Esophagus (tissue), 2 donors: Measurements from ENCODE around the gene TRPM3. TPM values are rescaled to one million over a fixed set of nuclear protein-coding genes. Genes with fewer than 3 reads are reported as not detected.
"Not testable (repeated sequence)": the region's sequence is repeated elsewhere in the genome, so short reads cannot be mapped to it uniquely, and the experiment has no call there.

Experiments
- H3K27ac ChIP-seq, 2 donors: one replicate each; pipeline ENCODE4 v1.5.1; 2013; ENCODE audit warnings: low read depth in 2 of 2, mild to moderate bottlenecking in 2 of 2, inconsistent platforms in 1 of 2, low read length in 1 of 2, moderate library complexity in 1 of 2
- H3K27me3 ChIP-seq, 2 donors: one replicate each; pipeline ENCODE4 v1.6.1; 2013; ENCODE audit warnings: low read length in 2 of 2, control low read depth in 1 of 2, mild to moderate bottlenecking in 1 of 2; ENCODE audit not compliant: insufficient read depth in 2 of 2, control insufficient read depth in 1 of 2
- H3K36me3 ChIP-seq, 2 donors: one replicate each; pipeline ENCODE4 v1.6.1; 2013; ENCODE audit warnings: low read length in 1 of 2; ENCODE audit not compliant: control insufficient read depth in 2 of 2, insufficient read depth in 2 of 2
- H3K4me1 ChIP-seq, 2 donors: one replicate each; pipeline ENCODE4 v1.6.1; 2013; ENCODE audit warnings: low read length in 1 of 2; ENCODE audit not compliant: control insufficient read depth in 2 of 2, insufficient read depth in 2 of 2
- H3K4me3 ChIP-seq, 2 donors: one replicate each; pipeline ENCODE4 v1.5.1; 2013; ENCODE audit warnings: low read length in 2 of 2, mild to moderate bottlenecking in 2 of 2, low read depth in 1 of 2, moderate library complexity in 1 of 2
- H3K9me3 ChIP-seq, 2 donors: one replicate each; pipeline ENCODE4 v1.6.1; 2013; ENCODE audit warnings: mild to moderate bottlenecking in 2 of 2, low read depth in 1 of 2, low read length in 1 of 2, moderate library complexity in 1 of 2; ENCODE audit not compliant: control insufficient read depth in 2 of 2, insufficient read depth in 1 of 2
- WGBS, 2 donors: extraction: QIAGEN DNeasy Blood & Tissue Kit; methylation state at CpG; one replicate each; pipeline ENCODE4 v1.1.7; 2013; 5-methylcytosine and 5-hydroxymethylcytosine counted together
- polyA plus RNA-seq, 2 donors: library from polyadenylated mRNA; stranded (reverse); fragments of 200-250 nt; gene quantifications; one replicate each; pipeline ENCODE4 v1.2.3, GENCODE V29; 2013
- donor health status: healthy with polysubstance abuse.
- donor health status: Bipolar disorder and iron deficiency.

TRPM3 gene
- polyA plus RNA-seq, 2 donors: under 0.01 to 0.02 TPM

DNA sequence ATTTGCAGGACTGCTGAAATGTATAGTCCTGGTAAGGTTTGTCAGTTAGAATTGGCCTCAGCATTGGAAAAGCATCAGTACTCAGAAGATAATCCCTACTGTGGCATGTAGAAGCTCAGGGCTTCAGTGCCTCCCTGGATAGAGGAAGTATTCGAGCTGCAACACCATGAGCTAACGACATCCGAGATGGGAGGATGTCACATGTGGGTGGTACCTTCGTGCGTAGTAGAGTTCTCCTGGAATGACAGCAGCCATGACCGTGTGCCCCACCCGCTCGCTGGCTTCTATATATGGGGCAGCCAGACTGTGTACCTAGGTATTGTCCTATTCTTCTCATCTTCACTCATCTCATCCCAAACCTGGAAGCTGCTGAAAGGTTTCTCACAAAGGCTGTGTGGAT, 361.2 kb downstream of the TRPM3 start:
- Histone ChIP-seq H3K9me3 (no peaks in the 10 kb centered on the region), H3K27ac (no peak overlapping the region), H3K36me3 (no peaks in the 10 kb centered on the region), H3K4me3 (no peak overlapping the region), H3K4me1 (no peaks in the 10 kb centered on the region), H3K27me3 (no peaks in the 10 kb centered on the region)
- 84 to 90% methylated on average over 8 of the region's 8 CpGs for WGBS, 2 donors

DNA sequence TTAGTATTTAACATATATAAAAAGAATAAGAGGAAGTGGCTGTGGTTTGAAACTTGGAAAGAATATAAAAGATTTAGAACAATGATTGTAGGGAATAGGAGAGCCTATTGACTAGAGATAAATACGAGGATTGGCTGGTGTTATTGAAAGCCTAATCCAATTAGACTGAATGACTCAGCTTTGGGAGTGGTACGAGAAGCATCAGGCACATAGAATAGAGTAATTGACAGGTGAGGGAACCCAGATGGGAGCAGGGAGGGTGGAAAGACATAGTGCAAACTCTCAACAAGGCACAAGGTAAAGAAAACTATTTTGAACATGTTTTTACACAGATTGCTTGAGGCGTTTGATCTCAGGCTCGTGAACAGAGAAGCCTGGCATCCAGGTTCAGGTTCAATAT, 368.1 kb downstream of the TRPM3 start:
- no peaks in the 10 kb centered on the region for H3K9me3 ChIP-seq
- no peaks in the 10 kb centered on the region for H3K36me3 ChIP-seq
- WGBS, 2 donors: 34 to 39% methylated on average over 4 of the region's 4 CpGs
- no peaks in the 10 kb centered on the region for H3K4me1 ChIP-seq
- no peaks in the 10 kb centered on the region for H3K27me3 ChIP-seq
- H3K4me3 ChIP-seq: no peak overlapping the region
- H3K27ac ChIP-seq: no peak overlapping the region

- Histone ChIP-seq H3K9me3 (no peaks in the 10 kb centered on the region), H3K36me3 (no peaks in the 10 kb centered on the region), H3K27ac (no peak overlapping the region), H3K4me1 (no peaks in the 10 kb centered on the region), H3K4me3 (no peak overlapping the region), H3K27me3 (no peaks in the 10 kb centered on the region)
- WGBS, 2 donors: 75% methylated on average over 2 of the region's 2 CpGs
Observed at GRCh38 chr9:70749066-70749465, 372.4 kb downstream of the TRPM3 start.

GRCh38 chr9:70747261-70747718, 374.1 kb downstream of the TRPM3 start:
- Histone ChIP-seq H3K27me3 (no peaks in the 10 kb centered on the region), H3K4me3 (no peak overlapping the region), H3K36me3 (no peaks in the 10 kb centered on the region), H3K4me1 (no peaks in the 10 kb centered on the region), H3K9me3 (no peaks in the 10 kb centered on the region), H3K27ac (no peak overlapping the region)
- 34 to 39% methylated on average over 2 of the region's 2 CpGs for WGBS, 2 donors

GRCh38 chr9:70746760-70747159, 374.7 kb downstream of the TRPM3 start:
- no peak overlapping the region for H3K4me3 ChIP-seq
- no peaks in the 10 kb centered on the region for H3K27me3 ChIP-seq
- no peaks in the 10 kb centered on the region for H3K36me3 ChIP-seq
- H3K27ac ChIP-seq: no peak overlapping the region
- no peaks in the 10 kb centered on the region for H3K4me1 ChIP-seq
- H3K9me3 ChIP-seq: no peaks in the 10 kb centered on the region

- Histone ChIP-seq H3K4me1 (no peaks in the 10 kb centered on the region), H3K4me3 (no peak overlapping the region), H3K27ac (no peak overlapping the region), H3K27me3 (no peaks in the 10 kb centered on the region), H3K36me3 (no peaks in the 10 kb centered on the region), H3K9me3 (no peaks in the 10 kb centered on the region)
- whole genome bisulfite sequencing, 2 donors: 0 to 3% methylated on average over 1 of the region's 1 CpG
Observed at GRCh38 chr9:70746316-70746715, 375.1 kb downstream of the TRPM3 start.

DNA sequence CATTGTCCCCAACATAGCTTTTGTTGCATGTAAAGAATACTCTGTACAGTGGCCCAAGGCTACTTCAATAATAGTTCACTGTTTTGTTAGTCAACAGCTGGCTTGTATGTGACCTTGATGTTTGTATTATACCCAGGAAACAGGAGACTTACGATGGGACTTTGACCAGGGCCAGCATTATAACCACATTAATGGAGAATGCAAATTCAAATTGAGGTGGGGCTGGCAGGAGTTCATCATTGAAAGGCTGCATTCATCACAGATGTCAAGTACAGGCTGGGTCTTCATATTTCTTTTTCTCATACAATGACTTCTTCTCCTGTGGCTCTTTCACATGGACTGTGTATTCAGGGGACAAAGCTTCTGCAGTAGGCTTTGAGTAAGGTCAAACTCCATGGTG, 396.6 kb downstream of the TRPM3 start:
- H3K4me1 ChIP-seq, H3K27me3 ChIP-seq: not testable (repeated sequence)
- no CpG with 5 or more reads among the region's 1 CpG for WGBS, 2 donors

DNA sequence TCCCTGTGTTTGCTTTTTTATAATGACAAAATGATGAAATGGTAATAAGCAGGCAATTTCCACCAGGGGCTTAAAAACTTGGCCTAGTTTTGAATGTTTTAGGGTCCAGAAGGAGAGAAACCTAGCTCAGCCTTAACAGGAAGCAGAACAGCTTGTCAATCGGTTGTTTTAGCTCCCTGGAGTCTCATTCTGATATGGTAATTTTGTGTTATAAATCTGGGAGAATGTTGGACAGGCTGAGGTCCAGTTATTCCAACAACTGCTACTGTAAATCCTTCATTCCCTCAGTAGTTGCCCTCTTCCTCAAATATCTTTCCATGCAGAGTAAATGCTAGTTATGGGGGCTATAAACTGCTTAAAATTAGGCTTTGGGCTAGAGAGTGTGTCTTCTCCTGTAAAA, 397.4 kb downstream of the TRPM3 start:
- not testable (repeated sequence) for H3K36me3 ChIP-seq, H3K27me3 ChIP-seq, H3K4me1 ChIP-seq, H3K4me3 ChIP-seq, H3K9me3 ChIP-seq, H3K27ac ChIP-seq
- no CpG with 5 or more reads among the region's 1 CpG for WGBS, 2 donors

More for the DNA sequence above, 396.6 kb downstream of the TRPM3 start:
- not testable (repeated sequence) for H3K4me3 ChIP-seq, H3K36me3 ChIP-seq, H3K27ac ChIP-seq, H3K9me3 ChIP-seq

DNA sequence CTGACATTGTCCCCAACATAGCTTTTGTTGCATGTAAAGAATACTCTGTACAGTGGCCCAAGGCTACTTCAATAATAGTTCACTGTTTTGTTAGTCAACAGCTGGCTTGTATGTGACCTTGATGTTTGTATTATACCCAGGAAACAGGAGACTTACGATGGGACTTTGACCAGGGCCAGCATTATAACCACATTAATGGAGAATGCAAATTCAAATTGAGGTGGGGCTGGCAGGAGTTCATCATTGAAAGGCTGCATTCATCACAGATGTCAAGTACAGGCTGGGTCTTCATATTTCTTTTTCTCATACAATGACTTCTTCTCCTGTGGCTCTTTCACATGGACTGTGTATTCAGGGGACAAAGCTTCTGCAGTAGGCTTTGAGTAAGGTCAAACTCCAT, 414.6 kb downstream of the TRPM3 start:
- H3K27ac ChIP-seq, H3K36me3 ChIP-seq, H3K27me3 ChIP-seq, H3K4me1 ChIP-seq, H3K9me3 ChIP-seq, H3K4me3 ChIP-seq: not testable (repeated sequence)
- no CpG with 5 or more reads among the region's 1 CpG for WGBS, 2 donors

- Histone ChIP-seq H3K4me1 (no peaks in the 10 kb centered on the region), H3K4me3 (no peak overlapping the region), H3K27me3 (no peaks in the 10 kb centered on the region), H3K9me3 (no peaks in the 10 kb centered on the region), H3K27ac (no peak overlapping the region), H3K36me3 (no peaks in the 10 kb centered on the region)
- 67 to 78% methylated on average over 6 of the region's 6 CpGs for WGBS, 2 donors
Observed at GRCh38 chr9:70701163-70701562, 420.3 kb downstream of the TRPM3 start.
